GM18520 (cell line): ENCODE measurements around the gene FAM174C.
A peak's percentile ranks its signal among the peaks of the same experiment; 100 is the strongest.

Source experiments
- ATAC-seq: cut with Tn5 transposase; IDR thresholded peaks from one replicate; pipeline ENCODE4 v1.9.1; 2021; ENCODE audit not compliant: unreplicated experiment

The FAM174C gene

DNA sequence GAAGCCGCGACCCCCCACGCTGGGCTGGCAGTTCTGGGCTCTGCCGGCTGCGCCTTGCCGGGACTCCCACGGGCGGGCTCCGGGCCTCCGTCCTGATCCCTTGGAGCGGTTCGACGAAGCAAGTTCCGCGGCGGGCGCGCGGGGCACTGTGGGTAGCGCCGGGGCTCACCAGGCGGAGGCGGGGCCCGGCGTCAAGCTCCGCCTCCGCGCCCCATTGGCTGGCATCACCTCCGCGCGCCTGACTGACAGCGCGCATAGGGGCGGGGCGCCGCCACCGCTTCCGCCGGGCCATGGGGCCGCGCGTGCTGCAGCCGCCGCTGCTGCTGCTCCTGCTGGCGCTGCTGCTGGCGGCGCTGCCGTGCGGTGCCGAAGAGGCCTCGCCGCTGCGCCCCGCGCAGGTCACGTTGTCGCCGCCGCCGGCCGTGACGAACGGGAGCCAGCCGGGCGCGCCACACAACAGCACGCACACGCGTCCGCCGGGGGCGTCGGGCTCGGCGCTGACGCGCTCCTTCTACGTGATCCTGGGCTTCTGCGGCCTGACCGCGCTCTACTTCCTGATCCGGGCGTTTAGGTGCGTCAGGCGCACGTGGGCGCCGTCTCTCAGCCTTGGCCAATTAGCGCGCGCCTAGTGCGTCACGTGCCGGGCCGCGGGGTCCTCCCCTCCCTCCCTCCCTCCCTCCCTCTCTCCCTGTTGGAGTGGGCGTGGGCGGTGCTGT is at the start of gene FAM174C:
TSS of gene FAM174C (plus strand) at position 271 of the 716 bp plus-strand sequence. CDS start at position 291, 20 bp downstream.
- ATAC-seq = peak; percentile 80

DNA sequence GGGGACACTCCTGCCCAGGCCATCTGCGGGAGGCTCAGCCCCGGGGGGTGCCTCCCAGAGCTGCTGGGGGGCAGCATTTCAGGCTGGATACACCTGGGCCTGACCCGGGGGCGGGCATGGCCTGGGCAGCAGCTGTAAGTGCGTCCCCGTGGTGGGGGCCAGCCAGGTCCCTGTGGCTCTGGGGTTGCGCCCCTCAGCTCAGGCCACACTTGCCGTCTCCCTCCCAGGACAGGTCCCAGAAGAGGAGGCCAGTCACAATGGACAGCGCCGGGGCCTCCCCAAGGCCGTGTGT is 49.2 kb upstream of the FAM174C start:
- no peak for ATAC-seq

DNA sequence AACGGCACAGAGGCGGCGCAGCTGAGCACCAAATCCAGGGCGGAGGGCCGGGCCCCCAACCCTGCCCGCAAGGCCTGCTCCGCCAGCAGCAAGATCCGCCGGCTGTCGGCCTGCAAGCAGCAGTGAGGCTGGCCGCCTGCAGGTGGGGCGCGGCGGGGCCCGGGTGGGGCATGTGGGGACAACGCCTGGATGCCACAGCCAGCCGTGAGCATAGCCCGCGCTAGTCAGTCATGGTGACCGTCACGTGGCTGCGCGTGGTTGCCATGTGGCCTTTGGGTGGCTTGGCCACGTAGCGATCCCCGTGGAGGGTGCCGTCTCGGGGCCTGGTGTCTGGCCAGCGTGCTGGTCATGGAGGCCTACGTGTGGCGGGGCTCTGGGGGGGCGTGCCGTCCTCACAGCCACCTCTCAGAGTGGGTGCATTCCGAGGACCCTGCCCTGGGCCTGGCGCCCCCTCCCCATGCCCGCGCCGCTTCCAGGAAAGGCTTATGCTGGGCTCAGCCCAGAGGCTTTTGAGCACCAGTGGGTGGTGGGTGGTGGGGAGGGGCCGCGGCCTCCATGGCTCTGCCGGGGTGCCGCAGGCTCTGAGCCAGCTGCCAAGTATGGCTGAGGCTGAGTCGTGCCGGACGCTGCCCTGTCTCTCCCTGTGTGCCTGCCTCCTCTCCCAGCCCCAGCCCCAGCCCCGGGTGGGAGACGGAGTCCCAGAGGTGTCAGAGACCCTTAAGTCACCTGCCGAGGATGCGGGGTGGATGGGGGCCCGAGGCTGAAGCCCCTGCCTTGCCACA is 48.6 kb upstream of the FAM174C start:
- ATAC-seq = no peak

DNA sequence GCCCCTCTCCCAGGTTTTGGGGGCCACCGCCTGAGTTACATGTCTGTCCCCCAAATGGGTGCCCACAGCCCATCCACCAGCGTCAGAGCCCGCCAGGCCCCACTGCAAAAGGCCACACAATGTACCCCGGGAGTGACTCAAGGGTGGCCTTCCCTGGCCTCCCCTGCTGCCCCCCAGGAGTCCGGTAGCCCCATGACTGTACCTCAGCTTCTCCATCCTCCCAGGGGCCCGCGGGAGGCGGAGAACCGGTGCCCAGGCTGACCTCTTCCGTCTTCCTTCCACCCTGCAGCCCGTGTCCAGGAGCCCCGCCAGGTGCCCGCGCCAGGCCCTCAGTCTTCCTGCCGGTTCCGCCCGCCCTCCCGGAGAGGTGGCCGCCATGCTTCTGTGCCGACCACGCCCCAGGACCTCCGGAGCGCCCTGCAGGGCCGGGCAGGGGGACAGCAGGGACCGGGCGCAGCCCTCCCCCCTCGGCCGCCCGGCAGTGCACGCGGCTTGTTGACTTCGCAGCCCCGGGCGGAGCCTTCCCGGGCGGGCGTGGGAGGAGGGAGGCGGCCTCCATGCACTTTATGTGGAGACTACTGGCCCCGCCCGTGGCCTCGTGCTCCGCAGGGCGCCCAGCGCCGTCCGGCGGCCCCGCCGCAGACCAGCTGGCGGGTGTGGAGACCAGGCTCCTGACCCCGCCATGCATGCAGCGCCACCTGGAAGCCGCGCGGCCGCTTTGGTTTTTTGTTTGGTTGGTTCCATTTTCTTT is 47.9 kb upstream of the FAM174C start:
- ATAC-seq = no peak

DNA sequence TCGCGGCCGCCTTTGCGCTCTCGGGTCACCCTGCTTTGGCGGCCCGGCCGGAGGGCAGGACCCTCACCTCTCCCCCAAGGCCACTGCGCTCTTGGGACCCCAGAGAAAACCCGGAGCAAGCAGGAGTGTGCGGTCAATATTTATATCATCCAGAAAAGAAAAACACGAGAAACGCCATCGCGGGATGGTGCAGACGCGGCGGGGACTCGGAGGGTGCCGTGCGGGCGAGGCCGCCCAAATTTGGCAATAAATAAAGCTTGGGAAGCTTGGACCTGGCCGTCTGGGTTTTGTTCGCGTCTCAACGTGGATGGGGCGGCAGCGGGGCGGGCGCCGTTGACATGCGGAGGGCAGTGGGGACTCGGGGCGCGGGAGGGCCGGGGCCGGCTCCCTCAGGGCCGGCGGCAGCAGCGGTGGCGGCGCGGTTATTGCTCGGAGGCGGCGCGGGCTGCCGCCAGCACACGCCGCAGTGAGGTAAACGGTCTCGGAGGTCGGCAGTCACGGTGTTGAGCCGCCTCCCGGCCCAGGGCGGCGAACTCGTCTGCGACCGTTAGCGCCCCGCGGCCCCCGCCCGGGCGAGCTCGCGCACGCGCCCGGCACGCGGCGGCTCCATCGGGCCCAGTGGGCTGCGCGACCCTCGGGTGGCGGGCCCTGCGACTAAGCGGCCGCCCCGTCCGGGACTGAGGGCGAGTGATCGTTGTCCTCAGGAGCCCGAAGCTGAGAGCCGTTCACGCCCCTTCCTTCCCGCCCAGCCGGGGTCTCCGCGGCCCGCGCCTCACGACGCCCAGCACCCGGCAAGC is 47.0 kb upstream of the FAM174C start:
- ATAC-seq = no peak

DNA sequence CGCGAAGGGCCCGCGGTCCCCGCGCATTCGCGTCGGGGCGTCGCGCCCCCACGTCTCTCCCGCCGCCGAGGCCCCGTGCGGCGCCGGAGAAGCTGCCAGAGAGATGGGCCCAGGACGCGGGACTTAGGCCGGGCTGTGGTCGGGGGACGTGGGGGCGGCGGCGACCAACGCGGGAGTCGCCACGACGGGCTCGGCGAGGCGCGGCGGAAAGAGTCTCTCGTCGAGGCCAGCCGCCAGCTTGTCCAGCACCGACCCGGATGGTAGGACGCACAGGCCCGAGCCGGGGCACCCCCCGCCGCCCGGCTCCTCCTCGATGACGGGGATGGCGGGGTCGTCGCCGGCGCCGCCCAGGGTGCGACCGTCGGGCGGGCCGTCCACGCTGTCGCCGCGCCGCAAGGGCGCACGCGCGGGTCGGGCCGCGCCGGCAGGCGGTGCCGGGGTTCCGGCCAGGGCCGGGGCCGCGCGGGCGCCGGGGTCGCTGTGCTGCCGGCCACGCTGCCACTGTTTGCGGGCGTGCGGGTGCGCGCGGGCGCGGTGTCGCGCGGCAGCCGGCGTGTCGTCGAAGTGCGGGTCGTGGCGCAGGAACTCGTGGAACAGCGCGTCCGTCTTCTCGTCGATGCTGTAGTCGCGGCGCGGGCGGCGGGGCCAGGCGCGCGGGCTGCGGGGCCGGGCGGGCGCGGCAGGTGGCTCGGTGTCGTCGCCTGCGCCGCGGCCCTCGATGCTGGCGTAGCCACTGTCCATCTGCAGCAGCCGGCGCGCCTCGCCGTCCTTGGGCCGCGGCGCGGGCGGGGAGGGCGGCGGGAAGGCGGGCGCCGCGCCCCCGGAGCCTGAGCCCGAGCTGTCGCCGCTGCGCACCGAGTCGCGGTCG is 46.0 kb upstream of the FAM174C start:
- no peak for ATAC-seq

DNA sequence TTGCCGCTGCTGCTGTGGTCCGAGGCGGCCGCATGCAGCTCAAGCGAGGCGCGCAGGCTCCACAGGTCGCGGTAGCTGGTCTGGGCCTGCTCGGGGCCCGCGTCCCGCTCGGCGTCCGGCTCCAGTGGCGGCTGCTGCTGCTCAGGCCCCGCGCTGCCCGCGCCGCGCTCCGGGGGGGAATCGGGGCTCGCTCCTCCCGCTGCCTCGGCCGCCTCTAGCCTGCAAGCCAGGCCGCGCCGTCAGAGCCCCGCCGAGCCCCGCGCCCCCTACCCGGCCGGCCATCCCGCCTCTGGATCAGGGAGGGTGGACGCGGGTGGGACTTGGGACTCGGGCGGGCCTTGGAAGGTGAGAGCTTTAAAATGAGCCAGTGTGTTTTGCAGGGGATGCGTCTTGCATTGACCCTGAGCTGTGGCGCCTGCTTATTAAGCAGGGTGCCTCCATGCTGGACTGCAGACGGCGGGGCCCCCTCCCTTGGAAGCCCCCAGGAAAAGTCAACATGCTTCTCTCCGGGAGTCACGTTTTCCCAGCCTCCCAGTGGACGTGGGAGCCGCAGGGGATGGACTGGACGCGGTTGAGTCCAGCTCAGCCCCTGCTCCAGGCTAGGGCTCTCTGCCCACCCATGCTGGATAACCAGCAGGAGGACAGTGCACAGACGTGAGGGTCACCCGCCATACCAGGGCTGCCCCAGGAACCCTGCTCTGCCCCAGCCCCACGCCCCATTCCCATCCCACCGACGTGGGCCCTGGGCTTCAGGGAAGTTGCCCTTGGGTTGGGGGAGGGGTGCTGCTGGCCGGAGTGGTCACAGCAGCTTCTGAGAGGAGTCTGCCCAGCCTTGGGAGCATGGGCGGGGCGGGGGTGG is 45.2 kb upstream of the FAM174C start:
- ATAC-seq = no peak

DNA sequence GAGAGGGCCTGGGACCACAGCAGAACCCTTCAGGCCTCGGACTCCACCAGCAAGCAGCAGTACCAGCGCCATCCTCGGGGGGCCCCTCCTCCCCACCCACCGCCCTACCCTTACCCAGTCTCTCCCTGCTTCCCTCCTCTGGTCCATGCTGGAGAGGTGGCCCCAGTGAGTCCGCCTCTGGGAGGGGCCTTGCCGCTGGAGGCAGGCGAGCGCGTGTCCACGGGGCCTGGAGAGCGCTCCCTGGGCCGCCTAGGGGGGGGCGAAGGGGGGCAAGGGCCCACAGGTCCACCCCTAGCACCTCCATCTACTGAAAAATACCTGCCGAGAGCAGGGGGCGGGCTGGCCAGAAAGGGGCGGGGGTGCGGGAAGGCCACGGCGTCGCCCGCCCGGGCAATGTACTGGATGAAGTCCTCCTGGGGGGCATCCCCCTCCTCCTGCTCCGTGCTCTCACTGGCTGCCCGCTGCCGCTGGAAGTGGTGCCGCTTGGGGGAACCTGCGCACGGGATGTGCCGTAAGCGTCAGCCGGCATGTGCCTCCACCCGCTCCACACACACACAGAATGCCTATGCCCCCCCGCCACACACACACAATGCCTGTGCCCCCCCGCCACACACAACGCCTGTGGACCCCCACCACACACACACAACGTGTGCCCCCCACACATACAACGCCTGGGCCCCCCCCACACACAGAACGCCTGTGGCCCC is 44.4 kb upstream of the FAM174C start:
- no peak for ATAC-seq

DNA sequence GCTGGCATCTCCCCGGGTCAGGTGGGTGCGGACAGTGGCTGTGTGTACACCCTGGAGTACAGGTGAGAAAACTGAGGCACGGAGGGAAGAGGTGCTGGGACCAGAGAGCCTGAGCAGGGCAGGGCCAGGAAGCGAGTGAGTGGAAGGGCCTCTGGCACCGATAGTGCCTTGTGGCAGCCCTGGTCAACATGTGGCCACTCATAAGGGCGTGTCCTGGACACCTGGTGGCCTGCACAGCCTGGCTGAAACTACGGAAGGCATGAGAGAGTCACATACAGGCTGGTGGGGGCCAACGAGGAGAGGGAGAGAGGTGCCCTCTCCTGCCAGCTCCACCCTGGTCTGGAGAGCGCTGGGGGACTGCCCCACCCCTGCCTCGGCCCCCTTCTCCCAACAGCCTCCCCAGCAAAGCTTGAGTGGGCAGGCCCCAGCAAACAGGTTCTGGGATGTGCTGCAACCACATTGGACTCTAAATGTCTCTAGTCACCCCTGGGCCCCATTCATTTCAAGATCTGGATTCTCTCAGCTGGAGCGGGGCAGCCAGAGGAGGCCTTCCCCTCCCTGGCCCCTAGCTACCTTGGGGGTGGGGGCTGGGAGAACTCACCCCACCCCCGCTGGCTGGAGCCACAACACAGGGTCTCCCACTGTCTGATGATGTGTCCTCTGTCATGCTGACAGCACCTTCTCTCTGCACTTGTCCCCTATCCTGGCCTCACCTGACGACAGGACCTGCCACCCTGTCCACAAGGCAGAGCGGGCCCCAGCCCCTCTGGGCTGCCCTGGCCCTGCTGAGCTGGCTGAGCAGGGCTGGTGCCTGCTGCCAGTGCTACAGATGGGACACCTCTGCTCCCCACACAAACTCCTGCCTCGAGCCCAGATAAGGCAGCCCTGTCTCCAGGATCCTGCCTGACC is 43.3 kb upstream of the FAM174C start:
- ATAC-seq = no peak

DNA sequence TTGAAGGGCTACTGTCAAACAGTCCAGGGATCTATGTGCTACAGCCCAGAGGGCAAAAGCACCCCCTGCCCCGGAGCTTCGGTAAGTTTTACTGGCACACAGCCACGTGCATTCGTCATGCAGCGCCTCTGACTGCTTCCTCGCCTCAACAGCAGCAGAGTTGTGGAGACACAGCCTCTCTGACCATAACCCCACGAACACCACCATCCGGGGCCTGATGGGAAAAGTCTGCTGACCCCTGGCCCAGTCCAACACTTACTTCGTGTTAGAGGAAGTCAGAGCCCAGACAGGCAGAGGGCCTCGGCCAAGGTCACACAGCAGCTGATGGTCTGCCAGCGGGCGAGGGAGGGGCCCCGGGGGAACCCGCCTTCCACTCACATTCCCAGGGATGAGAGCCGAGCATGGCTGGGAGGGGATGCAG is 42.7 kb upstream of the FAM174C start:
- ATAC-seq = no peak

DNA sequence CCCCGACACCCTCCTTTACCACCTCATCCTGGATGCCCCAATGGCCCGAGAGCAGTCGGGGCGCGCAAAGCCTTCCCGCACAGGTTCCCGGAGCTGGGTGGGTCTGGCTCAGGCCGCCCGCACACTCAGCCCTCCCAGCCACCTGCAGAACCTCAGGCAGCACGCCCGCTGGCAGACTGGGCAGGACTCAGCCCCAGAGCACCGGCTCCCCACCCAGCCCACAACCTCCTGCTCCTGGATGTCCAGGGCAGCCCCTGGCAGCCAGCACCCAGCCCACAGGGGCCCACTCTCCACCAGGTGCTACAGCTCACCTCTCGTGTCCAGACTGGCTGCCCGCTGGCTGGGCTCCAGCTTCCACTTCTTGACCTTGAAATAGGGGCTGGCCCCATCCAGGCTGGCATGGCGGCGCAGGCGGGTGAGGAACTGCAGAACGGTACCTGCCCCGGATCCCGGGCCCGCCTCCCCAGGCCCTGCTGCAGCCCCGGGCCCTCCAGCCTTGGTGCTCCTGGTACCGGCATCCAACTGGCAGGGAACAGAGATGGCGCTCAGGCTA is 42.1 kb upstream of the FAM174C start:
- ATAC-seq = no peak

DNA sequence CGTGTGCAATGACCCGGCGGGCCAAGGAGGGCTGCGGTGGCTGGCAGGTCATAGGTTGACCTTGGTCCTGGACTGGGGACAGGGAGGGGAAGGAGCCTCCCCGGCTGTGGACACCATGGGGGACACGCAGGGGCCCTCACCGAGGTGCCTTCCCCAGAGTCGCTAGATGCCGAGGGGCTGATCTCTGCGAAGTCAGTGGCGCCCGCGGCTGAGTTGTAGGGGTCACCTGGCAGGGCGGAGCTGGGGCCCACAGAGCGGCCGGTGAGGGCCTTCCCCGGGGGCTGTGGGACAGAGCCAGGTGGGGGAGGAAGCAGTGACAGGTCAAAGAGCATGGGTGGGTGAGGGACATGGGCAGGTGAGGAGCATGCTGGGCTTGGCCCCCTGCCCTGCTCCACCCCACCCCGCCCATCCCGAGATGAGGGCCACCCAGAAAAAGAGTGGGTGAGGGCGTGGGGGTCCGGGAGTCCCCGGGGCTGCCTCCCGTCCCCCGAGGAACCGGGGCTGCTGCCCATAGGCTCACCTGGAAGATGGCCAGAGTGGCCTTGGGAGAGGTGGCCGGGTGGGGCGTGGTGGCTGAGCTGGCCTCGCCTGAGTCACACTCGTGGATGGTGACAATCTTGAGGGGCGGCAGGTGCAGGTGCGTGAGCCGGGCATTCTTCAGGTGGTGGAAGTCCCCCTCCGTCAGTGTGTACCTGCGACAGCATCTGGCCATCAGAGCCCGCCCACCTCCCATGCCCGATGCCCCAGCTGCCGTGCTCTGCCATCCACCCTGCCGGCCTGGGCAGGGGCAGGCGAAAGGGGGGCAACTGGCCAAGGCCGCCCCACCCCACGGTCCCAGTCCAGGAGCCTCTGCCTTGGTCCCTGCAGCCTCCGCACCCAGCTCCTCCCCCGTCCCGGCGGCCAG is 41.0 kb upstream of the FAM174C start:
- no peak for ATAC-seq

DNA sequence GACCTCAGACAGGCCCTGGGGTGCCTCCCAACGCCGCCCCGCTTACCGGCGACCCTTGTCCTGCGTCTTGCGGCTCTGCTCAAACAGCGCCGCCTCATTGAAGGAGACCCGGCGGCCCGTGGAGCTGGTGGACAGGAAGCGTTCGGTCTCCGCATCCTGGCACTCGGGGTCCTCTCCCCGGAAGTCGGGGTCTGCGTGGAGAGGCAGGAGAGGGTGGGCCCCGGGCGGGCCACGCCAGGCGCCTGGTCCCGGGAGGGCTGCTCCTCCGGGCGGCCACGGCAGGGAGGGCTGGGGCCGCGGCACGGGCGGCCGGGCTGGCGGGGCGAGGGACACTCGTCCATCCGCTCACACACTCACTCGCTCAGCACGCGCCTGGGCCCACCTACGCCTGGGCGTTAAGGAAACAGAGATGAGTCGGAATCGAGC is 40.4 kb upstream of the FAM174C start:
- no peak for ATAC-seq

DNA sequence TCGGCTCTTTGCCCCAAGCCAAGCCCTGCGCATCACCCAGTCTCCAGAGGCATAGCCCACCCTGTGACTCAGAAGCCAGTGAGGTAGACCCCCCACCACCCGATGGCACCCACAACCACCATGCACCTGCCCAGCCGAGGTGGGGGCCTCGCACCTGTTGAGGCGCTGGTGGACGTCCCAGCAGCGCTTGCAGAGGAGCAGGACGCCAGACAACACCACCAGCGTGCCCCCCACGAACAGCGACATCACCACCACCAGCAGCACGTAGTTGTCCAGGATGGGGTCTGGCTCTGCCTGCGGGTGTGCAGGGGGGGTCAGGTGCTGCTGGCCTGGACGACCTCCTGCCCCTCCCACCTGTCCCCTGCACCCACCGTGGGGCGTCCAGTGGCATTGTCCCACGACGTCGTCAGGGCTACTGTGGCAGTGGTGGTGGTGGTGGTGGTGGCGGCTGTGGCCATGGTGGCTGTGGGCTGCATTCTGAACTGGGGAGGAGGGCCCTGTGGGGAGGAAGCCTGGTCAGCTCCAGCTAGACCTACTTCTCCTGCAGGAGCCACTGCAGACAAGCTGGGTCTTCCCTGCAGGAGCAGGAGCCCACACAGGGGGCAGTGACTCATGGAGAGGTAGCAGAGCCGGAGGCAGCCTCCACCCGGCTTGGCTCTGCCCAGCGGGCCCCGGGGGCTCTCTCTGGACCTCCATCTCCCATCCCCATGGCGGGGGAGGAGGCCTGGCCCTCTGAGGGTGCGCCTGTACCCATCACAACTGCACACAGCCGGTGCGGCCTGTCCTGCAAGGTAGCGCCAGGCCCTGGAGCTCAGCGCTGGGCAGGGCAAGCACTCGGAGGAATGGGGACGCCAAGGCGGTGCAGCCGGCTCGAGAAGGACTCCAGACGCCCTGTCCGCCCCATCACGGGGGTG is 39.4 kb upstream of the FAM174C start:
- no peak for ATAC-seq

DNA sequence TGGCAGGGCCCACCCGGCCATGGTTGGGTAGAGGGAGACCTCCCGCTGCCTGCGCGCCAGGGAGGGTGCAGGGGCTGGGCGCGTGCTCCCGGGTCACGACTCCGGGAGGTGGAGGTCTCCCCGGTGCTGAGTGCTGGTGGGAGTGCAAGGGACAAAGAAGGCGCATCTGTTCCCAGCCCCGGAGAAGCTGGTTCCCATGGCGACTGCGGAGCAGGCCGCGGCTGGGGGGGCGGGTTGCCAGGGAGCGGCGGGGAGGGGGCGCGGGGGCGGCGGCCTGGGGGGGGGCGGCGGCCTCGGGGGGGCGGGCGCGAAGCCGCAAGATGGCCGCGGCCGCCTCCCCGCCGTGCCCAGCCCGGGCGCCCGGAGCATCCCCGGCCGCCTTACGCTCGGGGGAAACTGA is 38.8 kb upstream of the FAM174C start:
- no peak for ATAC-seq
